HEK293 (cell line): ENCODE results near the gene MPPED1.

ENCODE experiments used
- CTCF ChIA-PET: fragments of 350-600 bp; formaldehyde crosslinking; extraction: SDS; loops from one replicate; lab custom pipeline; 2021; ENCODE audit warnings: antibody characterized with exemption; lab: Yijun Ruan, JAX
- POLR2A ChIA-PET: fragments of 300-600 bp; formaldehyde crosslinking; extraction: SDS; loops from one replicate; lab custom pipeline; 2020; ENCODE audit warnings: antibody characterized with exemption, inconsistent platforms; lab: Yijun Ruan, JAX
- H3K27ac ChIP-seq: fragments of 200-500 bp; sonication (Bioruptor generic); 2 replicates; pipeline ENCODE4 v1.5.1; 2014; ENCODE audit warnings: low read depth, low read length, control low read depth, inconsistent platforms; ENCODE audit errors: extremely low read depth
- H3K36me3 ChIP-seq, 2 experiments: fragments of 200-500 bp in 1 of 2; sonication (Bioruptor generic) in 1 of 2; 1 replicate in 1 of 2; 2 replicates in 1 of 2; pipeline ENCODE4 v1.5.1; 2014 to 2017; ENCODE audit warnings: inconsistent platforms in 2 of 2, low read length in 2 of 2; ENCODE audit not compliant: control insufficient read depth in 2 of 2, insufficient read depth in 1 of 2
- H3K4me1 ChIP-seq: fragments of 200-500 bp; sonication (Bioruptor generic); 2 replicates; pipeline ENCODE4 v1.5.1; 2014; ENCODE audit warnings: mild to moderate bottlenecking, low read length, inconsistent platforms; ENCODE audit not compliant: control insufficient read depth, insufficient read depth
- H3K4me3 ChIP-seq: 2 replicates; pipeline ENCODE4 v1.5.1; 2011; ENCODE audit warnings: low read depth, mild to moderate bottlenecking, control low read depth, low read length, moderate library complexity
- H3K9me3 ChIP-seq: fragments of 200-500 bp; sonication (Bioruptor generic); 2 replicates; pipeline ENCODE4 v1.5.1; 2014; ENCODE audit warnings: low read depth, low read length, inconsistent platforms; ENCODE audit not compliant: control insufficient read depth, insufficient read depth
- FEZF1 ChIP-seq: fragments of 450-650 bp; formaldehyde crosslinking; IDR thresholded peaks from 2 replicates; pipeline ENCODE4 v1.5.1; 2016; ENCODE audit warnings: missing biosample characterization, missing genetic modification characterization
- GLIS2 ChIP-seq: fragments of 450-650 bp; formaldehyde crosslinking; IDR thresholded peaks from 2 replicates; pipeline ENCODE4 v1.5.1; 2016; ENCODE audit warnings: missing biosample characterization, missing genetic modification characterization
- SALL2 ChIP-seq: fragments of 450-650 bp; formaldehyde crosslinking; IDR thresholded peaks from 2 replicates; pipeline ENCODE4 v1.5.0; 2017; ENCODE audit warnings: missing biosample characterization, mild to moderate bottlenecking, missing genetic modification characterization, borderline replicate concordance
- SCRT1 ChIP-seq: fragments of 450-650 bp; formaldehyde crosslinking; IDR thresholded peaks from 2 replicates; pipeline ENCODE4 v1.5.1; 2016; ENCODE audit warnings: missing biosample characterization, missing genetic modification characterization, borderline replicate concordance
- TCF7L2 ChIP-seq: IDR thresholded peaks from 2 replicates; pipeline ENCODE4 v1.6.1; 2011; ENCODE audit warnings: low read depth, mild to moderate bottlenecking, inconsistent platforms, low read length, moderate library complexity, borderline replicate concordance
- ZBTB7A ChIP-seq: fragments of 450-650 bp; formaldehyde crosslinking; IDR thresholded peaks from 2 replicates; pipeline ENCODE4 v1.5.1; 2016; ENCODE audit warnings: low read depth, missing biosample characterization, missing genetic modification characterization
- ZBTB8A ChIP-seq: fragments of 450-650 bp; formaldehyde crosslinking; IDR thresholded peaks from 2 replicates; pipeline ENCODE4 v1.5.1; 2016; ENCODE audit warnings: missing biosample characterization, missing genetic modification characterization
- ZFHX2 ChIP-seq: fragments of 450-650 bp; formaldehyde crosslinking; conservative IDR thresholded peaks from 2 replicates; pipeline ENCODE4 v1.5.1; 2016; ENCODE audit warnings: missing biosample characterization, missing genetic modification characterization
- ZNF214 ChIP-seq: fragments of 450-650 bp; formaldehyde crosslinking; IDR thresholded peaks from 2 replicates; pipeline ENCODE4 v1.5.1; 2017; ENCODE audit warnings: missing biosample characterization, mild to moderate bottlenecking, missing genetic modification characterization, borderline replicate concordance
- ZNF24 ChIP-seq: fragments of 450-650 bp; formaldehyde crosslinking; IDR thresholded peaks from 2 replicates; pipeline ENCODE4 v1.5.1; 2016; ENCODE audit warnings: missing biosample characterization, missing genetic modification characterization
- ZNF324 ChIP-seq: fragments of 450-650 bp; formaldehyde crosslinking; IDR thresholded peaks from 2 replicates; pipeline ENCODE4 v1.5.1; 2016; ENCODE audit warnings: missing biosample characterization, missing genetic modification characterization
- ZNF366 ChIP-seq: fragments of 450-650 bp; formaldehyde crosslinking; conservative IDR thresholded peaks from 2 replicates; pipeline ENCODE4 v1.5.1; 2016; ENCODE audit warnings: missing biosample characterization, missing genetic modification characterization
- ZNF433 ChIP-seq: fragments of 450-650 bp; formaldehyde crosslinking; IDR thresholded peaks from 2 replicates; pipeline ENCODE4 v1.5.1; 2016; ENCODE audit warnings: missing biosample characterization, missing genetic modification characterization, low read depth
- ZNF510 ChIP-seq: fragments of 450-650 bp; formaldehyde crosslinking; IDR thresholded peaks from 2 replicates; pipeline ENCODE4 v1.5.1; 2018; ENCODE audit warnings: mild to moderate bottlenecking, missing genetic modification characterization, missing biosample characterization; ENCODE audit not compliant: insufficient replicate concordance
- ZNF560 ChIP-seq: fragments of 450-650 bp; formaldehyde crosslinking; IDR thresholded peaks from 2 replicates; pipeline ENCODE4 v1.5.1; 2017; ENCODE audit warnings: missing biosample characterization, missing genetic modification characterization, borderline replicate concordance
- ZNF561 ChIP-seq: fragments of 450-650 bp; IDR thresholded peaks from 2 replicates; pipeline ENCODE4 v1.5.1; 2018; ENCODE audit warnings: missing biosample characterization, missing genetic modification characterization, borderline replicate concordance
- ZXDB ChIP-seq: fragments of 450-650 bp; formaldehyde crosslinking; IDR thresholded peaks from 2 replicates; pipeline ENCODE4 v1.5.1; 2016; ENCODE audit warnings: missing biosample characterization, missing genetic modification characterization
- TF ChIP-seq, protein P1 (sequence below): fragments of 450-650 bp; formaldehyde crosslinking; IDR thresholded peaks from 2 replicates; pipeline ENCODE4 v1.5.1; 2017; ENCODE audit warnings: missing biosample characterization, missing genetic modification characterization
- TF ChIP-seq, protein P2 (sequence below): fragments of 450-650 bp; formaldehyde crosslinking; IDR thresholded peaks from 2 replicates; pipeline ENCODE4 v1.5.1; 2017; ENCODE audit warnings: missing biosample characterization, missing genetic modification characterization
- TF ChIP-seq, protein P3 (sequence below): fragments of 450-650 bp; formaldehyde crosslinking; IDR thresholded peaks from 2 replicates; pipeline ENCODE4 v1.5.1; 2016; ENCODE audit warnings: missing biosample characterization, missing genetic modification characterization, low read depth
- TF ChIP-seq, protein P4 (sequence below): fragments of 450-650 bp; formaldehyde crosslinking; IDR thresholded peaks from 2 replicates; pipeline ENCODE4 v1.5.1; 2016; ENCODE audit warnings: missing biosample characterization, missing genetic modification characterization, borderline replicate concordance
- TF ChIP-seq, protein P5 (sequence below): fragments of 450-650 bp; formaldehyde crosslinking; IDR thresholded peaks from 2 replicates; pipeline ENCODE4 v1.5.0; 2017; ENCODE audit warnings: missing biosample characterization, missing genetic modification characterization, borderline replicate concordance

Gene MPPED1

DNA sequence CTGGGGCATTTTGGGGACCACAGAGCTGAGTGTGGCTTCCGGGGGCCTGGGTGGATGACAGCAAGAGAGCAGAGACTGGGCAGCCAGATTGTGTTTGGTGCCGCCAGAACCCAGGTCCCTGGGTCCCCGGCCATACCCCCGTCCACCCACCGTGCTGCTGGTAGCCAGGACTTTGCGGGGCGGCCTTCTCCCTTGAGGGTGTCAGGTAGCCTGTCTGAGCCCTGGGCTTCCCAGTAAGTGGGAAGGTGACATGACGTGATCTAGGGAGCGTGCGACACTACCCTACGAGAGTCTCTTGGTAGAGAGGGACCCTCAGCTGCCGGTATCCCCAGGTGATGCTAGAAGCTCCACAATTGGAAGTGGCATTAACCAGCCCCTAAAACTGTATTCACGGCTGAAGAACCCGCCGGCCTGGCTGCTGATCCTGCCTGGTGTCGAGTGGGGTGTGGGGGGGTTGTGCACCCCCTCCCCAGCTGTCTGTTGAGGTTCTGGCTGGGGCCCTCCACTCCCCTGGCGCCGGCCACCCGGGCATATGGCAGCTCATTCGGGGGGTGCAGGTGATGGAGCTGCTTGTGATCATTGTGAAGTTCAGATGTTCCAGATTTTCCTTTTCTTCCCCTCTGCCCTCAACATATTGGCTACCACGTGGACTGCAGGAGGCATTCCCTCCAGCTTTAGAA is 66.9 kb downstream of the MPPED1 start (continued):
- TF ChIP-seq, protein P1, sequence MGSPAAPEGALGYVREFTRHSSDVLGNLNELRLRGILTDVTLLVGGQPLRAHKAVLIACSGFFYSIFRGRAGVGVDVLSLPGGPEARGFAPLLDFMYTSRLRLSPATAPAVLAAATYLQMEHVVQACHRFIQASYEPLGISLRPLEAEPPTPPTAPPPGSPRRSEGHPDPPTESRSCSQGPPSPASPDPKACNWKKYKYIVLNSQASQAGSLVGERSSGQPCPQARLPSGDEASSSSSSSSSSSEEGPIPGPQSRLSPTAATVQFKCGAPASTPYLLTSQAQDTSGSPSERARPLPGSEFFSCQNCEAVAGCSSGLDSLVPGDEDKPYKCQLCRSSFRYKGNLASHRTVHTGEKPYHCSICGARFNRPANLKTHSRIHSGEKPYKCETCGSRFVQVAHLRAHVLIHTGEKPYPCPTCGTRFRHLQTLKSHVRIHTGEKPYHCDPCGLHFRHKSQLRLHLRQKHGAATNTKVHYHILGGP (tag by site-specific recombination): no peak
- TF ChIP-seq ZNF561 (tag by site-specific recombination) (no peak), ZNF324 (tag by site-specific recombination) (no peak), FEZF1 (tag by site-specific recombination) (no peak), ZNF510 (no peak), SCRT1 (tag by site-specific recombination) (no peak), ZNF214 (tag by site-specific recombination) (no peak), ZNF24 (no peak)

DNA sequence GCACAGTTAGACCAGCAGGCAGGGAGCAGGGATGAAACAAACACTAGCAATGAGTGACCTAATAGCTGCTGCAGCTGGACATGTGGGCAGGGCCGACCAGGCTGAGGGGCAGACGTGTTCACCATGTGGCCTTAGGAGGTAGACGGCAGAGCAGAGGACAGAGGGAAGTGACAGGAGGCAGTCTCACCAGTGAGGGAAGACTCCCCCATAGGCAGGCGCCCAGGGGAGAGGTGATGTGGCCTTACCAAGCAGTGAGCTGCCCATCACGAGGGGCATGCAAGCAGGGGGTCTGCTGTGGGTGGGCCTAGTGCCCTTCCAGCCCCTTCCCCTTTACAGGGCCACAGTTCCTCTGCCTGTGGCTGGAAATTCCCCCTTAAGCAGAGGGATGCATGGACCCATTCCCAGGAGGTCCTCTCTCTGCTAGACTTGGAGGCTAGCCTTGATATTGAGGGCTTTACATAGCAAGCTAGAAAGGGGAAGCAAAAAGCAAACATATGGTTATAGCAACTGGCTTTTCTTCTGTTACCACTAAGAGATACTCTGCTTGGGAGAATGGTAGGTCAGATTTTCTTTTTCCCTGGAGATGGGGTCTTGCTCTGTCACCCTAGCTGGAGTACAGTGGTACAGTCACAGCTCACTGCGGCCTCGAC is 67.6 kb downstream of the MPPED1 start:
- TF ChIP-seq GLIS2 (tag by site-specific recombination): peak; percentile 36; the same call in 1 of the 2 replicates
- TF ChIP-seq, protein P2, sequence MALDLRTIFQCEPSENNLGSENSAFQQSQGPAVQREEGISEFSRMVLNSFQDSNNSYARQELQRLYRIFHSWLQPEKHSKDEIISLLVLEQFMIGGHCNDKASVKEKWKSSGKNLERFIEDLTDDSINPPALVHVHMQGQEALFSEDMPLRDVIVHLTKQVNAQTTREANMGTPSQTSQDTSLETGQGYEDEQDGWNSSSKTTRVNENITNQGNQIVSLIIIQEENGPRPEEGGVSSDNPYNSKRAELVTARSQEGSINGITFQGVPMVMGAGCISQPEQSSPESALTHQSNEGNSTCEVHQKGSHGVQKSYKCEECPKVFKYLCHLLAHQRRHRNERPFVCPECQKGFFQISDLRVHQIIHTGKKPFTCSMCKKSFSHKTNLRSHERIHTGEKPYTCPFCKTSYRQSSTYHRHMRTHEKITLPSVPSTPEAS (tag by site-specific recombination): no peak
- no peak for TF ChIP-seq ZFHX2 (tag by site-specific recombination)
- CTCF ChIA-PET: interaction anchor here (0.5 to 0.6 kb wide), 3 partner anchors 246 to 1058 kb away, joined by 3 to 4 read pairs (median 3); no protein-coding TSS in a partner anchor
- POLR2A ChIA-PET: no interaction called here

DNA sequence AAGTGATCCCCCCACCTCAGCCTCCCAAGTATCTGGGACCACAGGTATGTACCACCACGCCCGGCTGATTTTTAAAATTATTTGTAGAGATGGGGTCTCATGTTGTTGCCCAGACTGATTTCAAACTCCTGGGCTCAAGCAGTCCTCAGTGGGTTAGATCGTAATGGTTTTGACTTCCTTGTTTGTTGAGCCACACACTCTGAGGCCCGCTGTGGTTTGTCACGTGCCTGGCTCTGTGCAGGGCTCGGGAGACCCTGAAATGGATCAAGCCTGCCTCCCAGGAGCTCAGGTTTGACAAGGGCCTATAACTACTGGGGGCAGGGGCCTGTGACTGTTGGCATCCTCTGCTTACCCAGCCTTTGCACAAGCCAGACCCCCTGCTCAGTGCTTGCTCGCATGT is 68.1 kb downstream of the MPPED1 start:
- Histone ChIP-seq H3K36me3 (no peaks in the 10 kb centered on the region), H3K27ac (no peak overlapping the region), H3K9me3 (no peaks in the 10 kb centered on the region), H3K4me3 (no peak overlapping the region), H3K4me1 (no peaks in the 10 kb centered on the region)
- POLR2A ChIA-PET: no interaction called here
- CTCF ChIA-PET: interaction anchor here (0.5 to 0.6 kb wide), 3 partner anchors 95 to 1057 kb away, joined by 3 to 4 read pairs (median 3); no protein-coding TSS in a partner anchor
- TF ChIP-seq TCF7L2: no peak
- no peak for TF ChIP-seq ZXDB
- no peak for TF ChIP-seq SALL2
- no peak for TF ChIP-seq ZBTB7A (tag by site-specific recombination)
- TF ChIP-seq, protein P3, sequence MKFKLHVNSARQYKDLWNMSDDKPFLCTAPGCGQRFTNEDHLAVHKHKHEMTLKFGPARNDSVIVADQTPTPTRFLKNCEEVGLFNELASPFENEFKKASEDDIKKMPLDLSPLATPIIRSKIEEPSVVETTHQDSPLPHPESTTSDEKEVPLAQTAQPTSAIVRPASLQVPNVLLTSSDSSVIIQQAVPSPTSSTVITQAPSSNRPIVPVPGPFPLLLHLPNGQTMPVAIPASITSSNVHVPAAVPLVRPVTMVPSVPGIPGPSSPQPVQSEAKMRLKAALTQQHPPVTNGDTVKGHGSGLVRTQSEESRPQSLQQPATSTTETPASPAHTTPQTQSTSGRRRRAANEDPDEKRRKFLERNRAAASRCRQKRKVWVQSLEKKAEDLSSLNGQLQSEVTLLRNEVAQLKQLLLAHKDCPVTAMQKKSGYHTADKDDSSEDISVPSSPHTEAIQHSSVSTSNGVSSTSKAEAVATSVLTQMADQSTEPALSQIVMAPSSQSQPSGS: no peak
- TF ChIP-seq, protein P4, sequence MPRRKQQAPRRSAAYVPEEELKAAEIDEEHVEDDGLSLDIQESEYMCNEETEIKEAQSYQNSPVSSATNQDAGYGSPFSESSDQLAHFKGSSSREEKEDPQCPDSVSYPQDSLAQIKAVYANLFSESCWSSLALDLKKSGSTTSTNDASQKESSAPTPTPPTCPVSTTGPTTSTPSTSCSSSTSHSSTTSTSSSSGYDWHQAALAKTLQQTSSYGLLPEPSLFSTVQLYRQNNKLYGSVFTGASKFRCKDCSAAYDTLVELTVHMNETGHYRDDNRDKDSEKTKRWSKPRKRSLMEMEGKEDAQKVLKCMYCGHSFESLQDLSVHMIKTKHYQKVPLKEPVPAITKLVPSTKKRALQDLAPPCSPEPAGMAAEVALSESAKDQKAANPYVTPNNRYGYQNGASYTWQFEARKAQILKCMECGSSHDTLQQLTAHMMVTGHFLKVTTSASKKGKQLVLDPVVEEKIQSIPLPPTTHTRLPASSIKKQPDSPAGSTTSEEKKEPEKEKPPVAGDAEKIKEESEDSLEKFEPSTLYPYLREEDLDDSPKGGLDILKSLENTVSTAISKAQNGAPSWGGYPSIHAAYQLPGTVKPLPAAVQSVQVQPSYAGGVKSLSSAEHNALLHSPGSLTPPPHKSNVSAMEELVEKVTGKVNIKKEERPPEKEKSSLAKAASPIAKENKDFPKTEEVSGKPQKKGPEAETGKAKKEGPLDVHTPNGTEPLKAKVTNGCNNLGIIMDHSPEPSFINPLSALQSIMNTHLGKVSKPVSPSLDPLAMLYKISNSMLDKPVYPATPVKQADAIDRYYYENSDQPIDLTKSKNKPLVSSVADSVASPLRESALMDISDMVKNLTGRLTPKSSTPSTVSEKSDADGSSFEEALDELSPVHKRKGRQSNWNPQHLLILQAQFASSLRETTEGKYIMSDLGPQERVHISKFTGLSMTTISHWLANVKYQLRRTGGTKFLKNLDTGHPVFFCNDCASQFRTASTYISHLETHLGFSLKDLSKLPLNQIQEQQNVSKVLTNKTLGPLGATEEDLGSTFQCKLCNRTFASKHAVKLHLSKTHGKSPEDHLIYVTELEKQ (tag by site-specific recombination): no peak
- TF ChIP-seq ZBTB8A (tag by site-specific recombination): no peak
- TF ChIP-seq ZNF433 (tag by site-specific recombination): no peak
- TF ChIP-seq ZNF560: no peak
- TF ChIP-seq, protein P5, sequence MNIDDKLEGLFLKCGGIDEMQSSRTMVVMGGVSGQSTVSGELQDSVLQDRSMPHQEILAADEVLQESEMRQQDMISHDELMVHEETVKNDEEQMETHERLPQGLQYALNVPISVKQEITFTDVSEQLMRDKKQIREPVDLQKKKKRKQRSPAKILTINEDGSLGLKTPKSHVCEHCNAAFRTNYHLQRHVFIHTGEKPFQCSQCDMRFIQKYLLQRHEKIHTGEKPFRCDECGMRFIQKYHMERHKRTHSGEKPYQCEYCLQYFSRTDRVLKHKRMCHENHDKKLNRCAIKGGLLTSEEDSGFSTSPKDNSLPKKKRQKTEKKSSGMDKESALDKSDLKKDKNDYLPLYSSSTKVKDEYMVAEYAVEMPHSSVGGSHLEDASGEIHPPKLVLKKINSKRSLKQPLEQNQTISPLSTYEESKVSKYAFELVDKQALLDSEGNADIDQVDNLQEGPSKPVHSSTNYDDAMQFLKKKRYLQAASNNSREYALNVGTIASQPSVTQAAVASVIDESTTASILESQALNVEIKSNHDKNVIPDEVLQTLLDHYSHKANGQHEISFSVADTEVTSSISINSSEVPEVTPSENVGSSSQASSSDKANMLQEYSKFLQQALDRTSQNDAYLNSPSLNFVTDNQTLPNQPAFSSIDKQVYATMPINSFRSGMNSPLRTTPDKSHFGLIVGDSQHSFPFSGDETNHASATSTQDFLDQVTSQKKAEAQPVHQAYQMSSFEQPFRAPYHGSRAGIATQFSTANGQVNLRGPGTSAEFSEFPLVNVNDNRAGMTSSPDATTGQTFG (tag by site-specific recombination): no peak
- no peak for TF ChIP-seq ZNF366

More for the DNA sequence above, 67.6 kb downstream of the MPPED1 start:
- H3K4me1 ChIP-seq: no peaks in the 10 kb centered on the region
- H3K27ac ChIP-seq: no peak overlapping the region
- H3K9me3 ChIP-seq: no peaks in the 10 kb centered on the region
- no peak overlapping the region for H3K4me3 ChIP-seq
- H3K36me3 ChIP-seq: no peaks in the 10 kb centered on the region
